ENCODE results near the gene TRIO.

TRIO gene

GRCh38 chr5:14195588-14195987 is 52.4 kb downstream of the TRIO start:
- TF ChIP-seq, protein P1, sequence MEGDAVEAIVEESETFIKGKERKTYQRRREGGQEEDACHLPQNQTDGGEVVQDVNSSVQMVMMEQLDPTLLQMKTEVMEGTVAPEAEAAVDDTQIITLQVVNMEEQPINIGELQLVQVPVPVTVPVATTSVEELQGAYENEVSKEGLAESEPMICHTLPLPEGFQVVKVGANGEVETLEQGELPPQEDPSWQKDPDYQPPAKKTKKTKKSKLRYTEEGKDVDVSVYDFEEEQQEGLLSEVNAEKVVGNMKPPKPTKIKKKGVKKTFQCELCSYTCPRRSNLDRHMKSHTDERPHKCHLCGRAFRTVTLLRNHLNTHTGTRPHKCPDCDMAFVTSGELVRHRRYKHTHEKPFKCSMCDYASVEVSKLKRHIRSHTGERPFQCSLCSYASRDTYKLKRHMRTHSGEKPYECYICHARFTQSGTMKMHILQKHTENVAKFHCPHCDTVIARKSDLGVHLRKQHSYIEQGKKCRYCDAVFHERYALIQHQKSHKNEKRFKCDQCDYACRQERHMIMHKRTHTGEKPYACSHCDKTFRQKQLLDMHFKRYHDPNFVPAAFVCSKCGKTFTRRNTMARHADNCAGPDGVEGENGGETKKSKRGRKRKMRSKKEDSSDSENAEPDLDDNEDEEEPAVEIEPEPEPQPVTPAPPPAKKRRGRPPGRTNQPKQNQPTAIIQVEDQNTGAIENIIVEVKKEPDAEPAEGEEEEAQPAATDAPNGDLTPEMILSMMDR (IDR thresholded peaks at IDR 0.05; ENCODE audit: low read depth, low read length) = no peak
- DNase-seq (ENCODE audit: low read depth in 2 of 2) = no peak
- no peak overlapping the region for H3K4me3 ChIP-seq (replicated peaks in 1 of 2; ENCODE audit: low read depth in 2 of 2, low read length in 2 of 2)

DNA sequence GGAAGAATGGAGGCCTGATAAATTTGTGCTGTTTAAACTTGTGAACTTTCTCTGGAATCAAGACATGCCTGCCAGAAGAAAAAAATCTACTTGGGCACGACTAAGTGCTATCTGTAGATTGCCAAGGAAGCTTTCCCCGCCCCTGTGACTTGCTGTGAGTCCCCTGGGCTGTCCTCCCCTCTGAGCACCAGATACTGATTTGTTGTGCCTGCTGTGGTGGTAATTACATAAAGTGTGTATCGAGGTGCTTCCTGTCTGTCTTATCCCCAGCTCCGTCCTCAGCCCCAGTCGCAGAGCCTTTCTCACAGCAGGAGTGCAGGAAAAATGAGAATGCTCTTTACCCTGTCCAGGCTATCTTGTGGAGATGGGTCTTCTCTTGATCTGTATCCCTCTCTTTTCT is 53.9 kb downstream of the TRIO start:
- DNase-seq (ENCODE audit: low read depth in 2 of 2) = no peak
- no peak overlapping the region for H3K4me3 ChIP-seq (replicated peaks in 1 of 2; ENCODE audit: low read depth in 2 of 2, low read length in 2 of 2)
- TF ChIP-seq, protein P1 (IDR thresholded peaks at IDR 0.05; ENCODE audit: low read depth, low read length) = no peak

GRCh38 chr5:14199902-14200301 is 56.8 kb downstream of the TRIO start:
- no peak for DNase-seq (ENCODE audit: low read depth in 2 of 2)
- H3K4me3 ChIP-seq (replicated peaks in 1 of 2; ENCODE audit: low read depth in 2 of 2, low read length in 2 of 2) = no peak overlapping the region
- TF ChIP-seq, protein P1 (IDR thresholded peaks at IDR 0.05; ENCODE audit: low read depth, low read length) = no peak

GRCh38 chr5:14200312-14200990 is 57.3 kb downstream of the TRIO start:
- H3K4me3 ChIP-seq (replicated peaks in 1 of 2; ENCODE audit: low read depth in 2 of 2, low read length in 2 of 2) = no peak overlapping the region
- DNase-seq (ENCODE audit: low read depth in 2 of 2) = no peak
- TF ChIP-seq, protein P1 (IDR thresholded peaks at IDR 0.05; ENCODE audit: low read depth, low read length) = no peak

GRCh38 chr5:14201325-14202045 is 58.3 kb downstream of the TRIO start:
- H3K4me3 ChIP-seq (replicated peaks in 1 of 2; ENCODE audit: low read depth in 2 of 2, low read length in 2 of 2) = no peak overlapping the region
- DNase-seq (ENCODE audit: low read depth in 2 of 2) = peak; percentile 52 to 72
- TF ChIP-seq, protein P1 (IDR thresholded peaks at IDR 0.05; ENCODE audit: low read depth, low read length) = no peak

- TF ChIP-seq, protein P1 (IDR thresholded peaks at IDR 0.05; ENCODE audit: low read depth, low read length) = no peak
- no peak overlapping the region for H3K4me3 ChIP-seq (replicated peaks in 1 of 2; ENCODE audit: low read depth in 2 of 2, low read length in 2 of 2)
- DNase-seq (ENCODE audit: low read depth in 2 of 2) = peak; percentile 64 to 83
Measured at GRCh38 chr5:14202462-14202861, 59.3 kb downstream of the TRIO start.

Measured in cardiac fibroblast (primary cell).